Prostate gland (tissue), 2 donors: ENCODE results near the gene CFAP43. TPM values are rescaled to one million over a fixed set of nuclear protein-coding genes. Genes with fewer than 3 reads are reported as not detected.

Experiments used
- DNase-seq: peaks from one replicate; pipeline ENCODE4 v3.0.0-alpha.2; 2019; ENCODE audit warnings: low spot score
- H3K27ac ChIP-seq, 2 donors: fragments of 200-600 bp; sonication (generic); 2 replicates each; pipeline ENCODE4 v1.5.1; 2017 to 2019
- H3K27me3 ChIP-seq: fragments of 200-600 bp; sonication (generic); replicated peaks from 2 replicates; pipeline ENCODE4 v1.5.1; 2019; ENCODE audit not compliant: insufficient read depth
- H3K36me3 ChIP-seq, 2 donors: fragments of 200-600 bp; sonication (generic); 1 replicate in 1 of 2; 2 replicates in 1 of 2; pipeline versions ENCODE4 v1.5.1 to v1.8.1; 2017 to 2019
- H3K4me1 ChIP-seq: fragments of 200-600 bp; sonication (generic); replicated peaks from 2 replicates; pipeline ENCODE4 v1.5.1; 2019
- H3K4me3 ChIP-seq, 2 donors: fragments of 200-600 bp; sonication (generic); 2 replicates each; pipeline ENCODE4 v1.5.1; 2017 to 2019
- H3K9me3 ChIP-seq: fragments of 200-600 bp; sonication (generic); 2 replicates; pipeline ENCODE4 v1.5.1; 2017
- POLR2A ChIP-seq: fragments of 450-650 bp; IDR thresholded peaks from one replicate; pipeline ENCODE4 v1.6.1; 2016; ENCODE audit warnings: antibody characterized with exemption, mild to moderate bottlenecking
- POLR2AphosphoS5 ChIP-seq: sonication (generic); formaldehyde crosslinking; IDR thresholded peaks from one replicate; pipeline ENCODE4 v1.6.1; 2017; ENCODE audit warnings: antibody characterized with exemption
- whole genome bisulfite sequencing: methylation state at CpG from one replicate; pipeline ENCODE4 v1.1.5; 2018; 5-methylcytosine and 5-hydroxymethylcytosine counted together
- intact Hi-C: fragments of 100-400 bp; cut with DNase I; formaldehyde crosslinking; loops from one replicate; pipeline ENCODE4 v1.14.2; 2022
- total RNA-seq, 2 donors: library from RNA; depleted of rRNA; stranded (reverse); fragments of >200 nt; gene quantifications; one replicate each; pipeline ENCODE4 v1.1.0, GENCODE V29; 2016
- TF ChIP-seq, protein P1 (sequence below), 4 experiments: fragments of 200-600 bp in 2 of 4; fragments of 450-650 bp in 2 of 4; sonication (generic) in 2 of 4; IDR thresholded peaks; 1 replicate in 3 of 4; 2 replicates in 1 of 4; pipeline ENCODE4 v1.5.1; 2016 to 2019; ENCODE audit warnings: antibody characterized with exemption in 4 of 4, mild to moderate bottlenecking in 2 of 4, moderate library complexity in 2 of 4

CFAP43 gene
- total RNA-seq, 2 donors from 2014 or later: 2.4 to 6.9 TPM

DNA sequence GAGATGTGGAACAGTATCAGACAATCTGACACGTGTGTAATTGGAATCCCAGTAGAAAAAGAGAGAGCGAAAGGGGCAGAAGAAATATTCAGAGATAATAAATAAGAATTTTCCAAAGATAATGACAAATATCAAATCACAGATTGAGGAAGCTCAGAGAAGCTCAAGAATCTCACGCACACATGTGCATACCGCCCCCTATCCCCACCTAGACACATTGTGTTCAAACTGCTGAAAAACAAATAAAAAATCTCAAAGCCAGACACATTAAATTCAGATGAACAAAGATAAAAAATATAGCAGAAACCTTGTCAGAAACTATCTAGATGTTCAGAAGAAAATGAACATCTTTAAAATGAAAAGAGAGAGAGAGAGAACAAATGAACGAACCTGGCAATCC is 92.9 kb downstream of the CFAP43 start:
- TF ChIP-seq POLR2AphosphoS5 (no peak), POLR2A (no peak)
- TF ChIP-seq, protein P1, sequence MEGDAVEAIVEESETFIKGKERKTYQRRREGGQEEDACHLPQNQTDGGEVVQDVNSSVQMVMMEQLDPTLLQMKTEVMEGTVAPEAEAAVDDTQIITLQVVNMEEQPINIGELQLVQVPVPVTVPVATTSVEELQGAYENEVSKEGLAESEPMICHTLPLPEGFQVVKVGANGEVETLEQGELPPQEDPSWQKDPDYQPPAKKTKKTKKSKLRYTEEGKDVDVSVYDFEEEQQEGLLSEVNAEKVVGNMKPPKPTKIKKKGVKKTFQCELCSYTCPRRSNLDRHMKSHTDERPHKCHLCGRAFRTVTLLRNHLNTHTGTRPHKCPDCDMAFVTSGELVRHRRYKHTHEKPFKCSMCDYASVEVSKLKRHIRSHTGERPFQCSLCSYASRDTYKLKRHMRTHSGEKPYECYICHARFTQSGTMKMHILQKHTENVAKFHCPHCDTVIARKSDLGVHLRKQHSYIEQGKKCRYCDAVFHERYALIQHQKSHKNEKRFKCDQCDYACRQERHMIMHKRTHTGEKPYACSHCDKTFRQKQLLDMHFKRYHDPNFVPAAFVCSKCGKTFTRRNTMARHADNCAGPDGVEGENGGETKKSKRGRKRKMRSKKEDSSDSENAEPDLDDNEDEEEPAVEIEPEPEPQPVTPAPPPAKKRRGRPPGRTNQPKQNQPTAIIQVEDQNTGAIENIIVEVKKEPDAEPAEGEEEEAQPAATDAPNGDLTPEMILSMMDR (IDR thresholded peaks at IDR 0.05): no peak
- 77% methylated on average over 5 of the region's 5 CpGs for WGBS
- no peak for DNase-seq
- Histone ChIP-seq H3K36me3 (no peaks in the 10 kb centered on the region), H3K27ac (no peak overlapping the region), H3K4me3 (no peak overlapping the region), H3K9me3 (no peaks in the 10 kb centered on the region), H3K4me1 (no peaks in the 10 kb centered on the region), H3K27me3 (no peaks in the 10 kb centered on the region)
- intact Hi-C loops: no loop called here

DNA sequence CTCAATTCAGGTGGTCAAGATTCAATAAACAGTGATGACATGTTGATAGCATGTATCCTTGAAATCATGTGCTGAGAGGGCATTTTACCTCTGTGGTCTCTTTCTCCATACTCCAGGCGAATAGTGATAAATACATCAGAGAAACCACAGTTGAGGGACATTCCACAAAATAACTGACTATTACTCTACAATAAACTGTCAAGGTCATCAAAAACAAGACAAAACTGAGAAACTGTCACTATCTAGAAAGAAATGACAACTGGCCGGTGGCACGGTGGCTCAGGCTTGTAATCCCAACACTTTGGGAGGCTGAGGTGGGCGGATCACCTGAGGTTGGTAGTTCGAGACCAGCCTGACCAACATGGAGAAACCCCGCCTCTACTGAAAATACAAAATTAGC is 94.0 kb downstream of the CFAP43 start:
- H3K27me3 ChIP-seq: no peaks in the 10 kb centered on the region
- H3K9me3 ChIP-seq: no peaks in the 10 kb centered on the region
- H3K36me3 ChIP-seq: no peaks in the 10 kb centered on the region
- WGBS: 93% methylated on average over 6 of the region's 6 CpGs
- TF ChIP-seq POLR2AphosphoS5 (no peak), POLR2A (no peak)
- TF ChIP-seq, protein P1 (IDR thresholded peaks at IDR 0.05): no peak
- intact Hi-C loops: no loop called here
- H3K27ac ChIP-seq: no peak overlapping the region
- no peaks in the 10 kb centered on the region for H3K4me1 ChIP-seq
- no peak overlapping the region for H3K4me3 ChIP-seq
- no peak for DNase-seq

DNA sequence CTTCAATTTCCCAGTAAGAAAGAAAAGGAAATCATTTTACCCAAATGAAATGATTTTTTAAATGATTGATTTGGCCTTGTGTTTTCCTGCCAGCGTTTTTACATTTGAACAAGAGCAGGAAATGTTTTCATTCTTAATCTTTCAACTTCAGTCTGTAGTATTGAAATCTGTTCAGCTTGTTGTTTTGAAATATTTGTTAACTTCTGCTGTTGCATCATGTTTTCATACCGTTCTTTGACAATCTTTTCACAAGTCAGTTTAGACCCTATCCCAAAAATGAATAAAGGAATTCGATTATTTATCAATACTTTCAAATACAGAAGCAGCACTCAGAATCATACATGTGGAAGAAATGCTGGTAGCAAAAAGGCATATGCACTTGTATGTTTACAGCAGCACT is 102.1 kb downstream of the CFAP43 start:
- 86% methylated on average over 3 of the region's 3 CpGs for WGBS
- Histone ChIP-seq H3K9me3 (no peaks in the 10 kb centered on the region), H3K36me3 (no peaks in the 10 kb centered on the region), H3K27ac (no peak overlapping the region), H3K4me3 (no peak overlapping the region), H3K4me1 (no peaks in the 10 kb centered on the region), H3K27me3 (no peaks in the 10 kb centered on the region)
- intact Hi-C loops: no loop called here
- TF ChIP-seq, protein P1 (IDR thresholded peaks at IDR 0.05): no peak
- no peak for TF ChIP-seq POLR2AphosphoS5
- DNase-seq: no peak

DNA sequence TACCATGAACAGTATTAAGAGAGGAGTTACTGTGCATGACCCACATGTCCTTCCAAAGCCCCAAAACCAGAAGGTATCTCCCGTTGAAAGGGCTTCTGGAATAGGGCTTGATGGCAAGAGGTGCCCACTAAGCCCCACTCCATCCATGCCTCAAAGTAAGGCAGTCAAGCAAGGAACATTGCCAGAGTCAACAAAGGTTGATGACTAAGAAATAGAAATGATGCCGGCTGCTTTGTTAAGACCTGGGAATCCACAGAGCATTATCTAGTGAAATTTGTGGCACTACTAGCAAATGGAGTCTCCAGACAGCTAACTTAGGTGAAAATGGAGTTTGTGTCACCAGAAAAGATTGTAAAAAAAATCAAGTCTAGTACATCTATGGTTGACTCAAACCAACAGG is 104.0 kb downstream of the CFAP43 start:
- H3K36me3 ChIP-seq: no peaks in the 10 kb centered on the region
- no peaks in the 10 kb centered on the region for H3K9me3 ChIP-seq
- H3K27me3 ChIP-seq: no peaks in the 10 kb centered on the region
- 75% methylated on average over 2 of the region's 2 CpGs for WGBS
- DNase-seq: no peak
- H3K4me3 ChIP-seq: no peak overlapping the region
- H3K27ac ChIP-seq: no peak overlapping the region
- TF ChIP-seq POLR2AphosphoS5 (no peak), POLR2A (no peak)
- TF ChIP-seq, protein P1 (IDR thresholded peaks at IDR 0.05): no peak
- intact Hi-C loops: loop anchor here (10.0 kb wide), 1 partner anchor 137 kb away; the partner anchor contains the start of gene GSTO2
- H3K4me1 ChIP-seq: no peaks in the 10 kb centered on the region

DNA sequence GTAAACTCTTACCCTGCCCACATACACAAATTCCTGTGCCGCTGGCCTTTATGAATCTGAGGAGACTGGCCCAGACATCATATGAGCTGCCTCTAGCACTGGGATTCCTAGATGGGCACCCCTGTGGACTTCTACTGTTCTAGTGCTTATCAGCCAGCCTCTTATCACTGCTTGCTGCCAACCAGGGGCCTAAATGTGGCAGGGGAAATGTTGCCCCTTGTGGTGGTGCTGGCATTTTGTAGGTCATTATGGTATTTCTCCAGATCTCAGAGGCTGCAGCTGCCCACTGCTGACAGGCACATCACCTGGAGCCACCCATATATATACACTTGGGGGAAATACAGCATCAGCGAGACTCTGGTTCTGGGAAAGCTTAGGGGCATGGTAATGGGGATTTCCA is 104.8 kb downstream of the CFAP43 start:
- Histone ChIP-seq H3K9me3 (no peaks in the 10 kb centered on the region), H3K4me1 (no peaks in the 10 kb centered on the region), H3K4me3 (no peak overlapping the region), H3K27ac (no peak overlapping the region), H3K36me3 (no peaks in the 10 kb centered on the region), H3K27me3 (no peaks in the 10 kb centered on the region)
- TF ChIP-seq POLR2AphosphoS5 (no peak), POLR2A (no peak)
- 89% methylated on average over 2 of the region's 2 CpGs for WGBS
- intact Hi-C loops: loop anchor here (10.0 kb wide), 1 partner anchor 137 kb away; the partner anchor contains the start of gene GSTO2
- no peak for DNase-seq
